H9 (cell line): Measurements from ENCODE around the gene KANSL3. TPM values are rescaled to one million over a fixed set of nuclear protein-coding genes. Genes with fewer than 3 reads are reported as not detected.

Source experiments
- DNase-seq: peaks from one replicate; pipeline ENCODE4 v3.0.0-alpha.2; 2017
- H2AFZ ChIP-seq: one replicate; pipeline ENCODE4 v1.6.1; 2013; ENCODE audit warnings: mild to moderate bottlenecking, low read length, control low read depth, moderate library complexity
- H2AK5ac ChIP-seq: 2 replicates; pipeline ENCODE4 v1.6.1; 2013; ENCODE audit warnings: low read length, control low read depth, mixed read lengths; ENCODE audit not compliant: insufficient read length
- H2BK120ac ChIP-seq: one replicate; pipeline ENCODE4 v1.6.1; 2013; ENCODE audit warnings: low read depth, mild to moderate bottlenecking, low read length, control low read depth, inconsistent platforms; ENCODE audit not compliant: poor library complexity, severe bottlenecking
- H2BK12ac ChIP-seq: 2 replicates; pipeline ENCODE4 v1.6.1; 2013; ENCODE audit warnings: low read length, control low read depth, mixed read lengths, low read depth; ENCODE audit not compliant: insufficient read length
- H2BK15ac ChIP-seq: 2 replicates; pipeline ENCODE4 v1.6.1; 2013; ENCODE audit warnings: low read depth, low read length, control low read depth
- H2BK20ac ChIP-seq: one replicate; pipeline ENCODE4 v1.6.1; 2013; ENCODE audit warnings: low read depth, mild to moderate bottlenecking, low read length, control low read depth, inconsistent platforms; ENCODE audit not compliant: poor library complexity, severe bottlenecking
- H2BK5ac ChIP-seq: 2 replicates; pipeline ENCODE4 v1.6.1; 2013; ENCODE audit warnings: low read length, control low read depth, mixed read lengths; ENCODE audit not compliant: insufficient read length
- H3K14ac ChIP-seq: 2 replicates; pipeline ENCODE4 v1.6.1; 2013; ENCODE audit warnings: low read length, control low read depth; ENCODE audit not compliant: insufficient read depth
- H3K18ac ChIP-seq: 2 replicates; pipeline ENCODE4 v1.6.1; 2013; ENCODE audit warnings: low read depth, mild to moderate bottlenecking, mixed read lengths, low read length, control low read depth; ENCODE audit not compliant: insufficient read length
- H3K23ac ChIP-seq: 2 replicates; pipeline ENCODE4 v1.6.1; 2013; ENCODE audit warnings: low read length, control low read depth, mixed read lengths, low read depth; ENCODE audit not compliant: insufficient read length
- H3K23me2 ChIP-seq: 2 replicates; pipeline ENCODE4 v1.6.1; 2013; ENCODE audit warnings: low read depth, mild to moderate bottlenecking, mixed read lengths, low read length, control low read depth; ENCODE audit not compliant: insufficient read length, poor library complexity, severe bottlenecking
- H3K27ac ChIP-seq: 2 replicates; pipeline ENCODE4 v1.5.1; 2013; ENCODE audit warnings: low read length, control low read depth, mixed read lengths, low read depth; ENCODE audit not compliant: insufficient read length
- H3K27me3 ChIP-seq: 2 replicates; pipeline ENCODE4 v1.6.1; 2013; ENCODE audit warnings: low read length, control low read depth, inconsistent platforms; ENCODE audit not compliant: insufficient read depth
- H3K4ac ChIP-seq: 2 replicates; pipeline ENCODE4 v1.6.1; 2013; ENCODE audit warnings: low read depth, mild to moderate bottlenecking, control low read depth, inconsistent platforms, low read length, moderate library complexity
- H3K4me1 ChIP-seq: 2 replicates; pipeline ENCODE4 v1.6.1; 2013; ENCODE audit warnings: low read length, control low read depth, inconsistent platforms; ENCODE audit not compliant: insufficient read depth
- H3K4me2 ChIP-seq: 2 replicates; pipeline ENCODE4 v1.6.1; 2013; ENCODE audit warnings: low read length, control low read depth, mixed read lengths; ENCODE audit not compliant: insufficient read length, insufficient read depth
- H3K56ac ChIP-seq: 2 replicates; pipeline ENCODE4 v1.6.1; 2013; ENCODE audit warnings: low read depth, mild to moderate bottlenecking, mixed read lengths, low read length, control low read depth; ENCODE audit not compliant: insufficient read length
- H3K79me1 ChIP-seq: 2 replicates; pipeline ENCODE4 v1.6.1; 2013; ENCODE audit warnings: low read depth, mild to moderate bottlenecking, moderate library complexity, low read length, control low read depth, inconsistent platforms; ENCODE audit not compliant: insufficient read depth, poor library complexity, severe bottlenecking
- H3K79me2 ChIP-seq: 2 replicates; pipeline ENCODE4 v1.6.1; 2013; ENCODE audit warnings: low read length, control low read depth, inconsistent platforms; ENCODE audit not compliant: insufficient read depth
- H3K9ac ChIP-seq: 2 replicates; pipeline ENCODE4 v1.6.1; 2013; ENCODE audit warnings: low read length, control low read depth, mixed read lengths; ENCODE audit not compliant: insufficient read length; ENCODE audit errors: extremely low read depth
- H3K9me3 ChIP-seq: one replicate; pipeline ENCODE4 v1.6.1; 2013; ENCODE audit warnings: low read depth, low read length, inconsistent platforms; ENCODE audit not compliant: control insufficient read depth
- H3T11ph ChIP-seq: one replicate; pipeline ENCODE4 v1.6.1; 2013; ENCODE audit warnings: mild to moderate bottlenecking, low read length, control low read depth, inconsistent platforms
- H4K20me1 ChIP-seq: one replicate; pipeline ENCODE4 v1.6.1; 2013; ENCODE audit not compliant: control insufficient read depth, insufficient read length, insufficient read depth
- H4K5ac ChIP-seq: 2 replicates; pipeline ENCODE4 v1.6.1; 2013; ENCODE audit warnings: low read depth, mild to moderate bottlenecking, mixed read lengths, low read length, control low read depth; ENCODE audit not compliant: insufficient read length
- H4K8ac ChIP-seq: replicated peaks from 2 replicates; pipeline ENCODE4 v1.6.1; 2013; ENCODE audit warnings: low read length, control low read depth, mixed read lengths, low read depth; ENCODE audit not compliant: insufficient read length
- H4K91ac ChIP-seq: 2 replicates; pipeline ENCODE4 v1.6.1; 2013; ENCODE audit warnings: low read depth, mild to moderate bottlenecking, moderate library complexity, mixed read lengths, low read length, control low read depth; ENCODE audit not compliant: insufficient read length
- H3K27ac Mint-ChIP-seq, 3 experiments: 2 replicates in 2 of 3; 3 replicates in 1 of 3; pipeline ENCODE4 v1.8.0; 2020 to 2021; ENCODE audit warnings: mixed read lengths in 3 of 3, mild to moderate bottlenecking in 1 of 3, moderate library complexity in 1 of 3
- H3K27me3 Mint-ChIP-seq: 2 replicates; pipeline ENCODE4 v1.8.0; 2021; ENCODE audit warnings: low read depth, mild to moderate bottlenecking, moderate library complexity, mixed read lengths
- H3K36me3 Mint-ChIP-seq, 3 experiments: 2 replicates in 2 of 3; 3 replicates in 1 of 3; pipeline ENCODE4 v1.8.0; 2020 to 2021; ENCODE audit warnings: low read depth in 3 of 3, mixed read lengths in 3 of 3; ENCODE audit not compliant: insufficient read depth in 1 of 3
- H3K4me1 Mint-ChIP-seq, 2 experiments: 2 replicates each; pipeline ENCODE4 v1.8.0; 2020; ENCODE audit warnings: mixed read lengths in 2 of 2
- H3K4me3 Mint-ChIP-seq, 2 experiments: 2 replicates in 1 of 2; 3 replicates in 1 of 2; pipeline ENCODE4 v1.8.0; 2020 to 2021; ENCODE audit warnings: mild to moderate bottlenecking in 2 of 2, mixed read lengths in 2 of 2, moderate library complexity in 1 of 2
- H3K9me3 Mint-ChIP-seq, 2 experiments: 2 replicates in 1 of 2; 3 replicates in 1 of 2; pipeline ENCODE4 v1.8.0; 2020; ENCODE audit warnings: mild to moderate bottlenecking in 2 of 2, mixed read lengths in 2 of 2, moderate library complexity in 1 of 2
- WGBS: extraction: QIAGEN DNeasy Blood & Tissue Kit; methylation state at CpG from one replicate; pipeline ENCODE4 v1.1.7; 2013; ENCODE audit warnings: missing lambda C conversion rate, low lambda C conversion rate, mixed read lengths; ENCODE audit not compliant: insufficient read length; ENCODE audit errors: extremely low coverage; 5-methylcytosine and 5-hydroxymethylcytosine counted together
- total RNA-seq: library from RNA; stranded (reverse); gene quantifications from 2 replicates; pipeline ENCODE4 v1.2.1, GENCODE V29; 2021
- TF ChIP-seq, protein P1 (sequence below): fragments of 200-600 bp; sonication (generic); conservative IDR thresholded peaks from 3 replicates; pipeline ENCODE4 v1.8.0; 2021; ENCODE audit warnings: antibody characterized with exemption, mild to moderate bottlenecking

The KANSL3 gene
- total RNA-seq, 1 experiment from 2014 or later: 35.7 TPM

DNA sequence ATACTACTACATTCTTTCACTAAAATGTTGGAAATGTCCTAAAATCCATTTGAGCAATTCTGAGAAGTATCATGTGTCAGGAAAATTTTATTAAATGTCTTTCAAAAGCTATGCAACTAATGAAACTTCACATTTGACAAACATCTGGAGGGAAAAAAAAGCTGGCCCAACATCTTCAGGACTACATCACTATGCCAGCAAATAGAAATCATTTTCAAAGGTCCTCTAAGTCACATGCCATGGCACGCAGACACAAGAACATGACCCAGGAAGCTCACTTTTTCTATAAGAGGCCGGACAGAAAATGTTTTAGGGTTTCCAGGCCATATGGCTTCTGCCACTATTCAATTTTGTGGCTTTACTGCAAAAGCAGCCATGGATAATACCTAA lies 11.6 kb downstream of the KANSL3 start:
- no peaks in the 10 kb centered on the region for H3K9me3 ChIP-seq
- no peaks in the 10 kb centered on the region for H3K23me2 ChIP-seq
- WGBS: no CpG with 5 or more reads among the region's 2 CpGs
- H3K4me3 Mint-ChIP-seq: no peak overlapping the region
- peaks cover 0 to 3% of the 10 kb centered on the region in 2 experiments; a peak in 2 of 4 replicates for H3K4me1 Mint-ChIP-seq
- no peak overlapping the region for H3K27ac ChIP-seq
- TF ChIP-seq, protein P1, sequence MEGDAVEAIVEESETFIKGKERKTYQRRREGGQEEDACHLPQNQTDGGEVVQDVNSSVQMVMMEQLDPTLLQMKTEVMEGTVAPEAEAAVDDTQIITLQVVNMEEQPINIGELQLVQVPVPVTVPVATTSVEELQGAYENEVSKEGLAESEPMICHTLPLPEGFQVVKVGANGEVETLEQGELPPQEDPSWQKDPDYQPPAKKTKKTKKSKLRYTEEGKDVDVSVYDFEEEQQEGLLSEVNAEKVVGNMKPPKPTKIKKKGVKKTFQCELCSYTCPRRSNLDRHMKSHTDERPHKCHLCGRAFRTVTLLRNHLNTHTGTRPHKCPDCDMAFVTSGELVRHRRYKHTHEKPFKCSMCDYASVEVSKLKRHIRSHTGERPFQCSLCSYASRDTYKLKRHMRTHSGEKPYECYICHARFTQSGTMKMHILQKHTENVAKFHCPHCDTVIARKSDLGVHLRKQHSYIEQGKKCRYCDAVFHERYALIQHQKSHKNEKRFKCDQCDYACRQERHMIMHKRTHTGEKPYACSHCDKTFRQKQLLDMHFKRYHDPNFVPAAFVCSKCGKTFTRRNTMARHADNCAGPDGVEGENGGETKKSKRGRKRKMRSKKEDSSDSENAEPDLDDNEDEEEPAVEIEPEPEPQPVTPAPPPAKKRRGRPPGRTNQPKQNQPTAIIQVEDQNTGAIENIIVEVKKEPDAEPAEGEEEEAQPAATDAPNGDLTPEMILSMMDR: no peak
- no peaks in the 10 kb centered on the region for H3K9me3 Mint-ChIP-seq
- H2BK5ac ChIP-seq: no peak overlapping the region
- no peak overlapping the region for H2AK5ac ChIP-seq
- H2BK12ac ChIP-seq: no peak overlapping the region
- no peak overlapping the region for H4K91ac ChIP-seq
- H3K14ac ChIP-seq: no peak overlapping the region
- H2BK120ac ChIP-seq: no peak overlapping the region
- peaks cover 12 to 59% (median 45%) of the 10 kb centered on the region in 3 experiments; a peak in 6 of 7 replicates for H3K36me3 Mint-ChIP-seq
- no peak overlapping the region for H3K27ac Mint-ChIP-seq
- H3K4me2 ChIP-seq: no peak overlapping the region
- H2BK15ac ChIP-seq: no peak overlapping the region; the same call in 1 of the 2 replicates
- H3K27me3 Mint-ChIP-seq: no peaks in the 10 kb centered on the region; the same call in 1 of the 2 replicates
- H4K5ac ChIP-seq: no peak overlapping the region
- H3K18ac ChIP-seq: no peak overlapping the region
- no peak overlapping the region for H2BK20ac ChIP-seq
- no peak overlapping the region for H4K8ac ChIP-seq
- H3T11ph ChIP-seq: no peak overlapping the region
- no peak overlapping the region for H3K23ac ChIP-seq
- no peaks in the 10 kb centered on the region for H3K79me1 ChIP-seq
- H4K20me1 ChIP-seq: no peaks in the 10 kb centered on the region
- H3K4ac ChIP-seq: no peak overlapping the region
- no peak for DNase-seq
- no peaks in the 10 kb centered on the region for H3K4me1 ChIP-seq
- no peak overlapping the region for H3K56ac ChIP-seq
- no peaks in the 10 kb centered on the region for H3K79me2 ChIP-seq
- H3K27me3 ChIP-seq: no peaks in the 10 kb centered on the region
- H3K9ac ChIP-seq: no peak overlapping the region
- no peak overlapping the region for H2AFZ ChIP-seq
